IPS-NIHi7 (cell line): ENCODE results near the gene SMIM21.

ENCODE experiments used
- DNase-seq: peaks from one replicate; pipeline ENCODE4 v3.0.0; 2012; ENCODE audit warnings: mixed read lengths; ENCODE audit errors: extremely low spot score

SMIM21 gene

DNA sequence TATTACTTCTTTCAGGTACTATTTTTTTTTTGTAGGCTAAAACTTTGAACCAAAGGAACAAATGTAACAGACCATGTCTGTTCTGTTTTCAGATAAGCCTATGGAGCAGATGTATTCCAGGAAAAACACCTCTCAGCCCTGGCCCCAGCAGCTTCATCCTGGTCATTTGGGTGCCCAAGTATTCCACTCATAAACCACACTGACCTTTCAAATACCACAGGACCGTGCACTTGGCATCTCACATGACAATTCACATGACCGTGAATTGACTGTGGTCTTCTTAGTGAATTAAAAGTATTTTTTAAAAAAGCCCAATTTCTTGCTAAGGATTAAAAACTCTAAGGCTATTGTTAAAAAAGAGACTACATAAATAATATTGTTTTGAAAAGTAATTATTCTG lies 50.2 kb downstream of the SMIM21 start:
- no peak for DNase-seq

DNA sequence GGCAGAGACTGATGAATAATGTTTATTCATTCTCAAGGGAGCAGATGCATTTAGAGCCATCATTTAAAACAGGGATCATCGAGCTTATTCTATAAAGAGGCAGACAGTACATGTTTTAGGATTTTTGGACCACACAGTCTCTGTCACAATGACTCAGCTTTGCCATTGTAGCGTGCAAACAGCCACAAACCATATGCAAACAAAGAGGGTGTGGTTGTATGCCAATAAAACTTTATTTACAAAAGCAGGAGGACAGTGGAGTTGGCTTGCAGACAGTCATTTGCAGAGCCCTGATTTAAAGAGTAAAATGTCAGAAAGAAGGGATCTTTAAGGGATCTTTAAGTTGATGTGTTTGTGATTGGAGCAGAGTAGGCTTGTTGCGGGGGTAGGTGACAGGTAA lies 51.5 kb downstream of the SMIM21 start:
- no peak for DNase-seq

GRCh38 chr18:75375341-75375740 lies 52.2 kb downstream of the SMIM21 start:
- no peak for DNase-seq

DNA sequence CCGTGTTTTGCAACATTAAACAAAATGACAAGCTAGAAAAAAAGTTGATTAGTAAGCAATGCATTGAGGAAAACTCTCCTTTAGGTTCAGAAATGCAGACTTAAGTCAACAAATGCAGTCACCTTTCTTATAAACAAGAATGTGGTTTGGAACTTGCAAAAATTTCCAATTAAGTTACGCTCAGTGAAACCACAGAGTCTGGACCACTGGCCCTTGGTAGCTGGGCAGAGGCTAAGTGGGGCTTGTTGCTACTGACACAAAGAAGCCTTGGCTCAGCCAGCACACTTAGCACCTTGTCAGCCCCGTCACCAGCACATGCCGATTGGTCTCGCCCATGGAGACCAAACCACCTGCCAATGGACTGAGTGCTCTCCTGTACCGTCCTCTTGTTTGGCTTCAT lies 53.0 kb downstream of the SMIM21 start:
- no peak for DNase-seq

- no peak for DNase-seq
These were observed 58.3 kb downstream of the SMIM21 start for GRCh38 chr18:75369026-75369721.

DNA sequence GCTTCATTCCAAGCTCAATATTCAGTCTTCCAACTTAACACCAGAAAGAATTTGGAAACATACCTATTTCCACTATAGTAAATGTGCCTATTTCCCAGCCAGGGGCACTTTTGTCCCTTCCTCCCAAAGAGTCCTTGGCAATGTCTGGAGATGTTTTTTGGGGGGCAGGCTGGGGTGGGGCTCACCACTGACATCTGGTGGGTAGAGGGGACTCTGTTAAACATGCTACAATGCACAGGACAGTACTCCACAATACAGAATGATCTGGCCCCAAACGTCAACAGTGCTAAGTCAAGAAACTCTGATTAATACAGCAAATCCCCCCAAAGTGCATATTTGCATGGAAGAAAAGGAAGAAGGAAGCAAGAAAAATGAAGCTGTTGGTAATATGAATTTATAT lies 61.7 kb downstream of the SMIM21 start:
- no peak for DNase-seq

GRCh38 chr18:75365254-75365629 lies 62.3 kb downstream of the SMIM21 start:
- no peak for DNase-seq

GRCh38 chr18:75364512-75365253 lies 62.8 kb downstream of the SMIM21 start:
- DNase-seq, result no peak

GRCh38 chr18:75363446-75364225 lies 63.9 kb downstream of the SMIM21 start:
- no peak for DNase-seq

DNA sequence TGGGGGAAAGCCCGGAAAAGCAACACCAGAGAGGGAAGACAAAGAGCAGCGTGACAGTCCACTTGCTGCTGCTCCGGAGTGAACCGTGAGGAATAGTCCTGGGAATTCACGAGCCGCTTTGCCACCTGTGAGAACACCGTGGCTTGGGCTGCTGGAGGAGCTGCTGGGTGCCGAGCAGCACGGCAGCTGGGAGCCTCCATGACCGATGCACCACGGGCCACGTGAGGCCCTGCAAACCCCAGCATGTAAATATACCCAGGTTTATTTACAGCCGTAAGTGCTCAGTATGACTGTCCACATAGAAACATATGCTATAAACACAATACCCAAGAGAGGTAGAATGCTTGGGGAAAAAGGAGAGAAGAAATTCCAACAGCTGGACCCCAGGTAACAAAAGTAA lies 65.1 kb downstream of the SMIM21 start:
- DNase-seq, result no peak

DNA sequence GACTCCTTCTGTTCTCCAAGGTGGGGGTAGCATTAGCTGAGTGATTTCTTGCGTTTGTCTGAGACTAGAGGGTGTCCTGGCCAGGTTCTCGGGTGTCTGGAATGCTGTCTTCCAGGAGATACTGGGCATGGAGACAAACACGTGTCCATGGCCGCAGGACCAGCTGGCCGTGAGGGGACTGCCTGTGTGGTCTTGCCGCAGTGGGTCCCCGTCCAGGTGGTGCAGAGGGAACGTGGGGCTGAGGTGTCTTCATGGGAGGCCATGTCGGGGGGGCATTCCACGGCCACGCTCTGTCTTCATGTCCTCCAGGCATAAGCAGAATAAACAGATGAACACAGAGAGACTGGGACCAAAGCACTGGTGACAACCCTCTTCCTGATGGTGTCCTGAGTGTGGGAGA lies 66.6 kb downstream of the SMIM21 start:
- no peak for DNase-seq

GRCh38 chr18:75360215-75360614 lies 67.3 kb downstream of the SMIM21 start:
- DNase-seq, result no peak
